Measurements from ENCODE around the gene OGDHL.
A peak's percentile ranks its signal among the peaks of the same experiment; 100 is the strongest.
"Not testable (repeated sequence)": the region's sequence is repeated elsewhere in the genome, so short reads cannot be mapped to it uniquely, and the experiment has no call there.

The OGDHL gene

DNA sequence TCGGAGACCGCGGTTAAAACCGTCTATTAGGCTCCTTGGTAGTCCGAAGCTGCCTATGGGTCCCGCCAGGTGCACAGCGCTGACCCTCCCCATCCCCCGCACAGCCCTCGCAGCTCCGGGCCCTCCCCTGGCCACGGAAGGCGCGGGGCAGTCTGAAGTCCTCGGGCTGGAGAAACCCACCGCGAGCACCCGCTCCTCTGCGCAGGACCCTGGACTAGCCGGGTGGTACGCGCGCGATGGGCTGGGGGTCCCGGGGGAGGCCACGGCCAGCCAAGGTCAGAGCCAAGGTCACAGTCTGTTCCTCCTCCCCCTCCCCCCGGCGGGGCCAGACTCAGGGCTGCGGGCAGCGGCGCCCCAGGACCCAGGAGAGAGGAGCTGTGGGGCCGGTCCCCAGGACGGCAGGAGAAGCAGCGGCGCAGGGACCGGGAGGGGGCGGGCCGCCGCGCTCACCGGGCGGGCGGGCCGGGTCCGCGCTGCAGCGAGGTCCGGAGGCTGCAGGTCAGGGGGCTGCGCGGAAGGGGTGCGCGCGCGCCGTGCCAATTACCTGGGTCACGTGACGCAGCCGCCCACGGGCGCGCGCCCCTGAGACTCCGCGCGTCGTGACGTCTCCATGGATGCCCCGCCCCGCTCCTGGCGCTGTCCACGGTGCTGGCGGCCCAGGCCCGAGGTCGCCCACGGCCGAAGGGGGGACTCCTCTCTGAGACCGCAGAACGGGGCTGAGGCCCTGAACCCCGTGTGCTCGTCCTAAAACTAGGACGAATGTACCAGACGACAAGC, at the start of gene OGDHL:
OGDHL (minus strand) TSS at position 535 of the 777 bp plus-strand sequence. CDS start 3,731 bp downstream, outside the sequence.
- DNase-seq, result peak; percentile 81

GRCh38 chr10:49803988-49804387, 41.9 kb upstream of the OGDHL start:
- no peak for DNase-seq

DNA sequence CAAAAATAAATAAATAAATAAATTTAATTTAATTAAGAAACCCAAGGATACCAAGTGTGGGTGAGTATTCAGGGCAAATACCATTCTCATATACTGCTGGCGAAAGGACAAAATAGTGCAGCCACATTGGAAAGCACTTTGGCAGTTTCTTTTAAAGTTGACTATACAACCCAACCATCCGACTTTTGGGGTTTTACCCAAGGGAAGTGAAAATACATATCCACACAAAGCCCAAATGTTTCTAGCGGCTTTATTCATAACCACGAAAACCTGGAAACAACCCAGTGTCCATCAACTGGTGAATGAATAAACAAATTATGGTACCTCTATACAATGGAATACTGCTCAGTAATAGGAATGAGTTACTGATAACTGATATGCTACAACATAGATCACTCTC, 36.2 kb upstream of the OGDHL start:
- DNase-seq, result no peak

GRCh38 chr10:49791100-49791499, 29.0 kb upstream of the OGDHL start:
- no peak for DNase-seq

- no peak for DNase-seq
These were observed 22.6 kb upstream of the OGDHL start for GRCh38 chr10:49784681-49785080.

DNA sequence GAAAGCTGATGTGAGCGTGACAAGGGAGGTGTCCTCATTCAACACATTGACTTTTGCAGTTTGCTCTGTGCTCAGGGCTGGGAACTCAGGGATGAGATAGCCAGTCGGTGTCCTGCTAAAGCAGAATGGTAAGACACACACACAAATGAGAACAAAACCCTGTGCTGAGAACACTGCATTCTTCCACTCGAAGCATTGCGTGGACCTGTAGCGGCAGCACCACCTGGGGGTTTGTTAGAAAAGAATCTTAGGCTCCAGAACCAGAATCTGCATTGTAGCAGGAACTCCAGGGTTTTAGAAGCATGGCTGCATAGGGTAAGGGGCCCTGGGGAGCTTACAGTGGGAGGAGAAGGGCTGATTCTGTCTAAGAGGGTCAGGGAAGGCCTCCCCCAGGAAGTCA, 21.5 kb upstream of the OGDHL start:
- DNase-seq, result no peak

DNA sequence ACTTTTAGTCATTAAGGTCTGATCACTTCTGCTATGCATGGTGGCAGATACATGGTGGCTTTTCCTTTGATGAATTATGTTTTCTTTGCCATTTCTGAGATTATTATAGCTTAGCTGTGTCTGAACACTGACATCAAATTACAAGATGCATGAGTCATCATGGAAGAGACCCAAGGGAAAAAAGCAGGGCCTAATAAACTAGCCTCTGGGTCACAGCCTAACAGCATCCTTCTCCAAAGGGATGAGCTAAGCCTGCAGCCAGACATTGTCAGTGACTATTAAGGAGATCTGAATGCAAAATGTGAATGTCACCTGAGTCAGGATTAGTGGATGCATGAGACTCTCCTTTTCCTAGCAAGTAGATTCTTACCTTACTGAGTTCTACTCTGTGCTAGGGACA, 19.1 kb upstream of the OGDHL start:
- no peak for DNase-seq

- DNase-seq, result no peak
These were observed 16.1 kb upstream of the OGDHL start for GRCh38 chr10:49778197-49778596.

- no peak for DNase-seq
These were observed 14.7 kb upstream of the OGDHL start for GRCh38 chr10:49776851-49777250.

GRCh38 chr10:49775014-49775413, 12.9 kb upstream of the OGDHL start:
- DNase-seq, result no peak

DNA sequence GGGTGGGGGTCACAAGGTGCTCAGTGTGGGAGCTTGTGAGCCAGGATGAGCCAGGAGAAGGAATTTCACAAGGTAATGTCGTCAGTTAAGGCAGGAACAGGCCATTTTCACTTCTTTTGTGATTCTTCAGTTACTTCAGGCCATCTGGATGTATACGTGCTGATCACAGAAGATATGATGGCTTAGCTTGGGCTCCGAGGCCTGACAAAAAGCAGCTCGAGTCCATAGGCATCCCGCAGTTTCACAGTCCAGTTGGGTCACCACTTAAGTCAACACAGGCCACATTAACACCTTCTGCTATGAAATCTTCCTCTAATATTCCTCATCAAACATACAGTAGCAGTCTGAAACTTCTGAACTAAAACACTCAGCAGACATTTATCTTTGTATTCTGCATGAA, 10.8 kb upstream of the OGDHL start:
- not testable (repeated sequence) for DNase-seq

GRCh38 chr10:49771046-49771445, 8.9 kb upstream of the OGDHL start:
- not testable (repeated sequence) for DNase-seq

GRCh38 chr10:49769692-49770091, 7.6 kb upstream of the OGDHL start:
- DNase-seq, result no peak

DNA sequence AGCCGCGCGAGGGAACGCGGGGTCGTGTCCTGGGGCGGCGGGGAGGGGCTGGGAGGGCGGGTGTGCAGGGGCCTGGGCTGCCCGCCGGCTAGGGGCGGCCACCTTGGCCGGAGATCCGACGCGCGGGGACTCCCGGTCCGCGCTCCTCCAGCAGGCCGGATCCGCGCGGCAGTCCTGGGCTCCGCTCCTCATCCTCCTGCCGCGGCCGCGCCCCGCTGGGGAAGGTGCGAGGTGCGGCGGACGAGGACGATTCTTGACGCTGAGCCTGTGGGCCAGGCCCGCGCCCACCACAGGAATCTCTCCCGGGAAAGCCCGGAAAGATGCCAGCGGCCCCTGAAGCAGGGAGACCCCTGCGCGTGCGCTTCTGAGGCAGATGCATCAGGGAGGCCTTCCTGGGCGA, 6.6 kb upstream of the OGDHL start:
- DNase-seq, result no peak

DNA sequence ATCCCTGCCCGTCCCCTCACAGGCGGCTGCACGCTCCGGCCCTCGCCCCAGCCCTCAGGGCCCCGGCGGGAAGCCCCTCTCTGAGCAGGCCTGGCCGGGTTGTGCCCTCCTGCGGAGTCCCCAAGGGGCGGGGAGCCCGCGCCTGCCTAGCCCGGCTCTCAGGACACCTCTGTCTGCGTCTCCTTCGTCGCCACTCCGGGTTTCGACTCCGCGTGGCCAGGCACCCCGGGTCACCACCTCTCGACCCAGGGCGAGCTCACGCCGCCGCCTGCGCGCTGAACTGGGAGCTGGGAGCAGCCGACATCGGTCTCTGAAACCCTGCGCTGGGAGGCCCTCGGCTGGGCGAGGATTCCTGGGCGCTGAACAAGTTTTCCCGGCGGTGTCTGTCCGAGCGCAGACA, 6.2 kb upstream of the OGDHL start:
- DNase-seq, result no peak

- no peak for DNase-seq
These were observed 5.6 kb upstream of the OGDHL start for GRCh38 chr10:49767752-49768151.

- no peak for DNase-seq
These were observed 4.4 kb upstream of the OGDHL start for GRCh38 chr10:49766484-49766883.

DNA sequence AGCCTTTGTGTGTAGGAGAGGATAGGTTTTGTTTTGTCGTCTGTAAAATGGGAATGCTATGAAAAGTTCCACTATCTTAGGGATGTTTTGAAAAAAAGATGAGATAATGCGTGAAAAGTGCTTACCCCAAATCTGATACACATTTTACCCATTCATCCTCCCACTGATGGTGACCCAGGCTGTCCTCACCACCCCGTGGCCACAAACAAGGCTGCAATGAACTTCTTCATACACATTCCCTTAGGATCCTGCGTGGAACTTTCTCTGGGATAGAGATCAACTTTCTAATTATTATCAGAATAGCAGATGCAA, 399 bp upstream of the OGDHL start:
- DNase-seq, result no peak

- DNase-seq, result no peak
These were observed 828 bp downstream of the OGDHL start for GRCh38 chr10:49761201-49761788.

GRCh38 chr10:49760789-49761188, 1.3 kb downstream of the OGDHL start:
- DNase-seq, result no peak

GRCh38 chr10:49759787-49760551, 2.2 kb downstream of the OGDHL start:
- no peak for DNase-seq

GRCh38 chr10:49758249-49758930, 3.7 kb downstream of the OGDHL start:
- DNase-seq, result peak; percentile 35

GRCh38 chr10:49756641-49757040, 5.5 kb downstream of the OGDHL start:
- peak; percentile 26 for DNase-seq

- DNase-seq, result peak; percentile 19
These were observed 6.1 kb downstream of the OGDHL start for GRCh38 chr10:49756031-49756430.
